PC-9 (cell line): ENCODE measurements around the gene ABLIM1.

ENCODE experiments used
- CTCF ChIP-seq: fragments of 200-600 bp; sonication (generic); conservative IDR thresholded peaks from 2 replicates; pipeline ENCODE4 v1.6.1; 2017; ENCODE audit warnings: mixed run types, antibody characterized with exemption, mild to moderate bottlenecking, moderate library complexity
- EZH2 ChIP-seq: fragments of 200-600 bp; sonication (generic); IDR thresholded peaks from 2 replicates; pipeline ENCODE4 v1.8.0; 2017; ENCODE audit warnings: antibody characterized with exemption, low read depth

- TF ChIP-seq CTCF (no peak), EZH2 (no peak)
Observed at GRCh38 chr10:114581071-114581470, 77.0 kb downstream of the ABLIM1 start.
